HepG2 (cell line): ENCODE data around the gene SALL2.

Experiments
- CTCF ChIP-seq: sonication (generic); formaldehyde crosslinking; IDR thresholded peaks from 2 replicates; pipeline ENCODE4 v1.5.0; 2020; ENCODE audit warnings: mild to moderate bottlenecking, missing genetic modification reagents, moderate library complexity
- KDM4B ChIP-seq: sonication (generic); formaldehyde crosslinking; IDR thresholded peaks from 2 replicates; pipeline ENCODE4 v1.4.0; 2020; ENCODE audit warnings: missing genetic modification reagents
- KDM6A ChIP-seq: IDR thresholded peaks from 2 replicates; pipeline ENCODE4 v1.6.1; 2016; ENCODE audit warnings: low read depth
- POLR2A ChIP-seq, 2 experiments: IDR thresholded peaks; 2 replicates each; pipeline ENCODE4 v1.6.1; 2011; ENCODE audit warnings: low read depth in 2 of 2, low read length in 2 of 2, mild to moderate bottlenecking in 1 of 2, moderate library complexity in 1 of 2; ENCODE audit not compliant: insufficient read depth in 1 of 2
- TAF15 ChIP-seq: fragments of 200-400 bp; formaldehyde crosslinking; IDR thresholded peaks from one replicate; pipeline ENCODE4 v1.6.1; 2018; ENCODE audit warnings: mild to moderate bottlenecking, low read depth, low read length; ENCODE audit not compliant: poor library complexity, severe bottlenecking
- ZBTB10 ChIP-seq: sonication (generic); formaldehyde crosslinking; IDR thresholded peaks from 2 replicates; pipeline ENCODE4 v1.4.0; 2020; ENCODE audit warnings: missing genetic modification reagents, borderline replicate concordance
- ZIK1 ChIP-seq: sonication (generic); formaldehyde crosslinking; IDR thresholded peaks from 2 replicates; pipeline ENCODE4 v1.5.0; 2020; ENCODE audit warnings: mild to moderate bottlenecking, low read depth, missing genetic modification reagents, borderline replicate concordance
- ZNF232 ChIP-seq: sonication (generic); formaldehyde crosslinking; IDR thresholded peaks from 2 replicates; pipeline ENCODE4 v1.4.0; 2020; ENCODE audit warnings: missing genetic modification reagents, borderline replicate concordance
- ZSCAN21 ChIP-seq: sonication (generic); formaldehyde crosslinking; IDR thresholded peaks from 2 replicates; pipeline ENCODE4 v1.8.0; 2022; ENCODE audit warnings: mild to moderate bottlenecking, missing genetic modification reagents, moderate library complexity, borderline replicate concordance

- TF ChIP-seq KDM6A (no peak), TAF15 (no peak), KDM4B (CRISPR knock-in tag) (no peak), ZNF232 (CRISPR knock-in tag) (no peak), ZBTB10 (CRISPR knock-in tag) (no peak), CTCF (CRISPR knock-in tag) (no peak), ZSCAN21 (CRISPR knock-in tag) (no peak), ZIK1 (CRISPR knock-in tag) (no peak), POLR2A (IDR thresholded peaks at IDR 0.05; ENCODE audit: insufficient read depth in 1 of 2, low read depth in 2 of 2, low read length in 2 of 2) (no peak)
These were observed 8.4 kb upstream of the SALL2 start for GRCh38 chr14:21534576-21534975.
